ENCODE measurements around the gene APOA4.
"Not testable (repeated sequence)": the region's sequence is repeated elsewhere in the genome, so short reads cannot be mapped to it uniquely, and the experiment has no call there.

Gene APOA4

GRCh38 chr11:116837231-116838091 is 14.4 kb upstream of the APOA4 start, which contains the start of gene APOA1:
Gene APOA1, minus strand, starts transcription at chr11:116837622. Its CDS starts 235 bp downstream, at chr11:116837387.
- Mint-ChIP-seq H3K9me3 (no peaks in the 10 kb centered on the region), H3K27ac (no peak within 1 kb of the TSS), H3K36me3 (no peaks in the 10 kb centered on the region), H3K4me3 (no peak within 1 kb of the TSS), H3K4me1 (peaks cover 19% of the 10 kb centered on the region), H3K27me3 (no peaks in the 10 kb centered on the region)
- ATAC-seq = no peak

GRCh38 chr11:116836632-116836991 is 13.5 kb upstream of the APOA4 start:
- H3K27ac Mint-ChIP-seq = no peak overlapping the region
- H3K4me1 Mint-ChIP-seq = peaks cover 19% of the 10 kb centered on the region
- H3K36me3 Mint-ChIP-seq = no peaks in the 10 kb centered on the region
- H3K4me3 Mint-ChIP-seq = no peak overlapping the region
- no peaks in the 10 kb centered on the region for H3K27me3 Mint-ChIP-seq
- no peak for ATAC-seq
- H3K9me3 Mint-ChIP-seq = no peaks in the 10 kb centered on the region

GRCh38 chr11:116835791-116836631 is 12.9 kb upstream of the APOA4 start:
- Mint-ChIP-seq H3K27me3 (peaks cover 6% of the 10 kb centered on the region), H3K4me1 (peaks cover 19% of the 10 kb centered on the region), H3K4me3 (peak overlapping the region; percentile 63), H3K9me3 (no peaks in the 10 kb centered on the region), H3K27ac (peak overlapping the region; percentile 32), H3K36me3 (no peaks in the 10 kb centered on the region)
- peak; percentile 86 for ATAC-seq

- peak; percentile 1 for ATAC-seq
- no peaks in the 10 kb centered on the region for H3K36me3 Mint-ChIP-seq
- no peaks in the 10 kb centered on the region for H3K9me3 Mint-ChIP-seq
- peaks cover 19% of the 10 kb centered on the region for H3K4me1 Mint-ChIP-seq
- H3K27ac Mint-ChIP-seq = peak overlapping the region; percentile 32
- H3K4me3 Mint-ChIP-seq = peak overlapping the region; percentile 63
- H3K27me3 Mint-ChIP-seq = peaks cover 11% of the 10 kb centered on the region
These were observed 12.1 kb upstream of the APOA4 start for GRCh38 chr11:116835042-116835772.

- peaks cover 19% of the 10 kb centered on the region for H3K4me1 Mint-ChIP-seq
- H3K9me3 Mint-ChIP-seq, H3K36me3 Mint-ChIP-seq, ATAC-seq, H3K27ac Mint-ChIP-seq: not testable (repeated sequence)
- H3K27me3 Mint-ChIP-seq = peaks cover 11% of the 10 kb centered on the region
- peak overlapping the region; percentile 21 for H3K4me3 Mint-ChIP-seq
These were observed 11.5 kb upstream of the APOA4 start for GRCh38 chr11:116834535-116835041.

GRCh38 chr11:116833816-116834534 is 10.9 kb upstream of the APOA4 start:
- Mint-ChIP-seq H3K4me1 (peaks cover 19% of the 10 kb centered on the region), H3K36me3 (no peaks in the 10 kb centered on the region), H3K4me3 (no peak overlapping the region), H3K27me3 (peaks cover 11% of the 10 kb centered on the region), H3K27ac (no peak overlapping the region), H3K9me3 (no peaks in the 10 kb centered on the region)
- no peak for ATAC-seq

- H3K4me1 Mint-ChIP-seq = peaks cover 19% of the 10 kb centered on the region
- no peak for ATAC-seq
- H3K4me3 Mint-ChIP-seq = no peak overlapping the region
- no peaks in the 10 kb centered on the region for H3K9me3 Mint-ChIP-seq
- H3K27me3 Mint-ChIP-seq = peaks cover 11% of the 10 kb centered on the region
- H3K36me3 Mint-ChIP-seq = no peaks in the 10 kb centered on the region
- H3K27ac Mint-ChIP-seq = no peak overlapping the region
These were observed 10.3 kb upstream of the APOA4 start for GRCh38 chr11:116833491-116833815.

- no peaks in the 10 kb centered on the region for H3K9me3 Mint-ChIP-seq
These were observed 9.5 kb upstream of the APOA4 start for GRCh38 chr11:116832350-116833290.

GRCh38 chr11:116831790-116832349 is 8.8 kb upstream of the APOA4 start:
- Mint-ChIP-seq H3K36me3 (no peaks in the 10 kb centered on the region), H3K27ac (no peak overlapping the region), H3K9me3 (no peaks in the 10 kb centered on the region), H3K27me3 (peaks cover 11% of the 10 kb centered on the region), H3K4me3 (no peak overlapping the region), H3K4me1 (peaks cover 19% of the 10 kb centered on the region)
- ATAC-seq = no peak

More at GRCh38 chr11:116832350-116833290, 9.5 kb upstream of the APOA4 start:
- Mint-ChIP-seq H3K36me3 (no peaks in the 10 kb centered on the region), H3K27me3 (peaks cover 11% of the 10 kb centered on the region), H3K4me3 (no peak overlapping the region), H3K27ac (no peak overlapping the region), H3K4me1 (peaks cover 19% of the 10 kb centered on the region)
- ATAC-seq = no peak

- H3K36me3 Mint-ChIP-seq = no peaks in the 10 kb centered on the region
- no peaks in the 10 kb centered on the region for H3K9me3 Mint-ChIP-seq
- no peak for ATAC-seq
- H3K4me1 Mint-ChIP-seq = peaks cover 8% of the 10 kb centered on the region
- no peak overlapping the region for H3K27ac Mint-ChIP-seq
- peaks cover 11% of the 10 kb centered on the region for H3K27me3 Mint-ChIP-seq
- H3K4me3 Mint-ChIP-seq = no peak overlapping the region
These were observed 7.2 kb upstream of the APOA4 start for GRCh38 chr11:116830184-116830912.

- no peak within 1 kb of the TSS for H3K4me3 Mint-ChIP-seq
- H3K9me3 Mint-ChIP-seq = no peaks in the 10 kb centered on the region
- H3K36me3 Mint-ChIP-seq = no peaks in the 10 kb centered on the region
- no peak for ATAC-seq
- H3K27me3 Mint-ChIP-seq = peaks cover 11% of the 10 kb centered on the region
- H3K4me1 Mint-ChIP-seq = peaks cover 1% of the 10 kb centered on the region
- H3K27ac Mint-ChIP-seq = no peak within 1 kb of the TSS
These were observed 6.5 kb upstream of the APOA4 start, which contains the start of gene APOC3 for GRCh38 chr11:116829525-116830183. Gene APOC3, plus strand, starts transcription at chr11:116829907. Its CDS starts 676 bp downstream, at chr11:116830583.

- no peaks in the 10 kb centered on the region for H3K36me3 Mint-ChIP-seq
- no peak overlapping the region for H3K27ac Mint-ChIP-seq
- no peaks in the 10 kb centered on the region for H3K4me1 Mint-ChIP-seq
- ATAC-seq = no peak
- H3K4me3 Mint-ChIP-seq = no peak overlapping the region
- no peaks in the 10 kb centered on the region for H3K9me3 Mint-ChIP-seq
- peaks cover 11% of the 10 kb centered on the region for H3K27me3 Mint-ChIP-seq
These were observed 5.8 kb upstream of the APOA4 start for GRCh38 chr11:116828632-116829524.

All from stimulated activated memory B cell treated with anti-CD40 and anti-IgM and Interleukin-4, amounts not matched to agents 10 μg/mL and 1 μg/mL and 100 μg/mL, for 72 hours (primary cell).